Lower lobe of right lung (tissue), 2 donors: ENCODE measurements around the gene ART4. TPM values are rescaled to one million over a fixed set of nuclear protein-coding genes. Genes with fewer than 3 reads are reported as not detected.

Experiments
- ATAC-seq, 2 donors: fragments of 200-7000 bp; cut with Tn5 transposase; one replicate each; pipeline ENCODE4 v1.9.1; 2020 to 2022; ENCODE audit warnings: mild to moderate bottlenecking in 2 of 2, moderate library complexity in 2 of 2
- DNase-seq: peaks from one replicate; pipeline ENCODE4 v3.0.0-alpha.2; 2020
- H3K27ac ChIP-seq: fragments of 200-600 bp; one replicate; pipeline ENCODE4 v1.8.0; 2022
- H3K27me3 ChIP-seq: fragments of 200-600 bp; one replicate; pipeline ENCODE4 v1.8.0; 2022; ENCODE audit warnings: low read depth
- H3K36me3 ChIP-seq: fragments of 200-600 bp; one replicate; pipeline ENCODE4 v1.8.0; 2022; ENCODE audit warnings: mild to moderate bottlenecking
- H3K4me1 ChIP-seq: fragments of 200-600 bp; one replicate; pipeline ENCODE4 v1.8.0; 2022
- H3K4me3 ChIP-seq: fragments of 200-600 bp; one replicate; pipeline ENCODE4 v1.8.0; 2022; ENCODE audit warnings: mild to moderate bottlenecking
- H3K9me3 ChIP-seq: fragments of 200-600 bp; one replicate; pipeline ENCODE4 v1.8.0; 2022
- CTCF ChIP-seq: fragments of 200-600 bp; IDR thresholded peaks from one replicate; pipeline ENCODE4 v1.8.0; 2022; ENCODE audit warnings: antibody characterized with exemption, mild to moderate bottlenecking
- intact Hi-C: fragments of 100-400 bp; cut with DNase I; formaldehyde crosslinking; loops from one replicate; pipeline ENCODE4 v1.11.0; 2022
- total RNA-seq: library from RNA; stranded (reverse); fragmentation: NEBNext Ultra II Directional; extraction: Animal tissue kit (Norgen Biotek cat#: 25700); gene quantifications from one replicate; pipeline ENCODE4 v1.2.1, GENCODE V29; 2021
- donor health status: DM: no; HTN: yes; CAD: no; lungs with severe emphysema.

ART4 gene
- total RNA-seq, 1 donor from 2014 or later: 3.7 TPM

GRCh38 chr12:14811486-14811885 is 31.8 kb downstream of the ART4 start:
- TF ChIP-seq CTCF: no peak
- DNase-seq (no peak), ATAC-seq (no peak)
- Histone ChIP-seq H3K36me3 (no peaks in the 10 kb centered on the region), H3K27ac (no peak overlapping the region), H3K4me1 (peaks cover 11% of the 10 kb centered on the region), H3K9me3 (no peaks in the 10 kb centered on the region), H3K27me3 (no peaks in the 10 kb centered on the region), H3K4me3 (no peak overlapping the region)
- intact Hi-C loops: no loop called here

- intact Hi-C loops: no loop called here
- TF ChIP-seq CTCF: peak; percentile 39
- H3K4me1 ChIP-seq: peaks cover 11% of the 10 kb centered on the region
- no peak overlapping the region for H3K4me3 ChIP-seq
- DNase-seq (no peak), ATAC-seq (peak in 1 of 2 donors; percentile 66)
- H3K27ac ChIP-seq: no peak overlapping the region
- no peaks in the 10 kb centered on the region for H3K27me3 ChIP-seq
- no peaks in the 10 kb centered on the region for H3K36me3 ChIP-seq
- H3K9me3 ChIP-seq: no peaks in the 10 kb centered on the region
Observed at GRCh38 chr12:14810953-14811483, 32.3 kb downstream of the ART4 start.

GRCh38 chr12:14810167-14810952 is 33.0 kb downstream of the ART4 start:
- Histone ChIP-seq H3K4me1 (peaks cover 11% of the 10 kb centered on the region), H3K9me3 (no peaks in the 10 kb centered on the region), H3K27ac (no peak overlapping the region), H3K4me3 (no peak overlapping the region), H3K36me3 (no peaks in the 10 kb centered on the region), H3K27me3 (no peaks in the 10 kb centered on the region)
- intact Hi-C loops: no loop called here
- ATAC-seq (peak; percentile 83 to 94), DNase-seq (no peak)
- no peak for TF ChIP-seq CTCF

GRCh38 chr12:14803830-14804160 is 39.5 kb downstream of the ART4 start:
- H3K27me3 ChIP-seq: no peaks in the 10 kb centered on the region
- H3K4me3 ChIP-seq: peak overlapping the region; percentile 83
- no peak for TF ChIP-seq CTCF
- peak overlapping the region; percentile 94 for H3K27ac ChIP-seq
- no peaks in the 10 kb centered on the region for H3K9me3 ChIP-seq
- H3K4me1 ChIP-seq: peaks cover 26% of the 10 kb centered on the region
- ATAC-seq: peak; percentile 3 to 35
- intact Hi-C loops: no loop called here
- H3K36me3 ChIP-seq: peaks cover 14% of the 10 kb centered on the region
- no peak for DNase-seq

- Histone ChIP-seq H3K9me3 (no peaks in the 10 kb centered on the region), H3K27me3 (no peaks in the 10 kb centered on the region), H3K4me3 (peak within 1 kb of the TSS; percentile 83), H3K36me3 (peaks cover 20% of the 10 kb centered on the region), H3K4me1 (peaks cover 26% of the 10 kb centered on the region), H3K27ac (peak within 1 kb of the TSS; percentile 94)
- DNase-seq (peak; percentile 95), ATAC-seq (peak; percentile 100)
- no peak for TF ChIP-seq CTCF
- intact Hi-C loops: no loop called here
Observed at GRCh38 chr12:14803011-14803829, 40.1 kb downstream of the ART4 start, which contains the start of the genes C12orf60 and WBP11. C12orf60 (plus strand) TSS chr12:14803670; CDS start chr12:14822936, 19,266 bp downstream. WBP11 (minus strand) TSS chr12:14803478; CDS start chr12:14801383, 2,095 bp downstream.
